Activated T-helper 2 cell treated with anti-CD3 and anti-CD28 coated beads, Interferon-gamma antibody, Interleukin-2, Interleukin-4, amounts not matched to agents 10 μg/mL and 5 μg/mL and 100 μg/mL, durations not matched to agents 14 hours and 24 hours and 36 hours (primary cell): Measurements from ENCODE around the gene MYO18A. TPM values are rescaled to one million over a fixed set of nuclear protein-coding genes. Genes with fewer than 3 reads are reported as not detected.

Experiments used
- DNase-seq: peaks from one replicate; pipeline ENCODE4 v3.0.0; 2021; ENCODE audit warnings: low spot score
- H3K27ac Mint-ChIP-seq: one replicate; pipeline ENCODE4 v1.8.0; 2021; ENCODE audit warnings: mixed read lengths
- H3K27me3 Mint-ChIP-seq: one replicate; pipeline ENCODE4 v1.8.0; 2021; ENCODE audit warnings: low read depth, mixed read lengths
- H3K36me3 Mint-ChIP-seq: one replicate; pipeline ENCODE4 v1.8.0; 2021; ENCODE audit warnings: low read depth, mixed read lengths
- H3K4me1 Mint-ChIP-seq: one replicate; pipeline ENCODE4 v1.8.0; 2021; ENCODE audit warnings: low read depth, mixed read lengths
- H3K4me3 Mint-ChIP-seq: one replicate; pipeline ENCODE4 v1.8.0; 2021; ENCODE audit warnings: low read depth, mild to moderate bottlenecking, moderate library complexity, mixed read lengths
- H3K9me3 Mint-ChIP-seq: one replicate; pipeline ENCODE4 v1.8.0; 2021; ENCODE audit warnings: mixed read lengths
- intact Hi-C: fragments of 100-400 bp; cut with micrococcal nuclease; formaldehyde crosslinking; loops from one replicate; pipeline ENCODE4 v1.15.1; 2023
- total RNA-seq: library from RNA; stranded (reverse); gene quantifications from 2 replicates; pipeline ENCODE4 v1.2.3, GENCODE V29; 2022

MYO18A gene
- total RNA-seq, 1 donor from 2014 or later = 49.5 TPM

GRCh38 chr17:29158488-29159275 lies 21.5 kb downstream of the MYO18A start:
- no peak overlapping the region for H3K27ac Mint-ChIP-seq
- H3K36me3 Mint-ChIP-seq = no peaks in the 10 kb centered on the region
- H3K4me3 Mint-ChIP-seq = no peak overlapping the region
- DNase-seq = no peak
- no peaks in the 10 kb centered on the region for H3K9me3 Mint-ChIP-seq
- H3K4me1 Mint-ChIP-seq = peaks cover 38% of the 10 kb centered on the region
- no peaks in the 10 kb centered on the region for H3K27me3 Mint-ChIP-seq
- intact Hi-C loops = no loop called here

DNA sequence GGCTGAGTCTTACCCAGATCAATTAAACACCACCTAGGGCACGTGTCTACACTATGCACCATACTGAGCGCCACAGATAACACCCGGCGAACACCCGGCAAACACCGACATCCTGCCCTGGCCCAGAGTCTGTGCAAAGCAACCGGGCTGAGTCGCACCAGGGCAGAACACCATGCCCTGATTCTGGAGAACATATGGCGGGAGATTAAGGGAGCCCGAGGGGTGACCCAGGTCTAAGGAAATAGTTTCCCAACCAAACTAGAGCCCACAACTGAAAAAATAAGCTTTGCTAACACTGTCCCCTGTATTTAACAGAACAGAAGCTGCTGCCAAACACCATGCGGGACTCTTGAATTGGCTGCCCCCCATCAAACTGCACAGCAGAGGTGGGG lies 22.1 kb downstream of the MYO18A start:
- H3K9me3 Mint-ChIP-seq = no peaks in the 10 kb centered on the region
- no peaks in the 10 kb centered on the region for H3K36me3 Mint-ChIP-seq
- H3K27me3 Mint-ChIP-seq = no peaks in the 10 kb centered on the region
- DNase-seq = no peak
- intact Hi-C loops = no loop called here
- H3K4me1 Mint-ChIP-seq = peaks cover 40% of the 10 kb centered on the region
- no peak overlapping the region for H3K4me3 Mint-ChIP-seq
- H3K27ac Mint-ChIP-seq = no peak overlapping the region

- intact Hi-C loops = no loop called here
- Mint-ChIP-seq H3K27ac (peak overlapping the region; percentile 61), H3K9me3 (no peaks in the 10 kb centered on the region), H3K36me3 (no peaks in the 10 kb centered on the region), H3K4me1 (peaks cover 40% of the 10 kb centered on the region), H3K4me3 (no peak overlapping the region), H3K27me3 (no peaks in the 10 kb centered on the region)
- DNase-seq = no peak
Observed at GRCh38 chr17:29157310-29157709, 22.9 kb downstream of the MYO18A start.

GRCh38 chr17:29156781-29157180 lies 23.4 kb downstream of the MYO18A start:
- H3K4me3 Mint-ChIP-seq = no peak overlapping the region
- H3K27ac Mint-ChIP-seq = peak overlapping the region; percentile 94
- no peaks in the 10 kb centered on the region for H3K36me3 Mint-ChIP-seq
- DNase-seq = no peak
- no peaks in the 10 kb centered on the region for H3K27me3 Mint-ChIP-seq
- H3K9me3 Mint-ChIP-seq = no peaks in the 10 kb centered on the region
- peaks cover 40% of the 10 kb centered on the region for H3K4me1 Mint-ChIP-seq
- intact Hi-C loops = no loop called here

- intact Hi-C loops = loop anchor here (2.0 kb wide), 1 partner anchor 21 kb away; no protein-coding TSS in a partner anchor
- Mint-ChIP-seq H3K4me1 (peaks cover 40% of the 10 kb centered on the region), H3K27ac (peak overlapping the region; percentile 94), H3K27me3 (no peaks in the 10 kb centered on the region), H3K9me3 (no peaks in the 10 kb centered on the region), H3K4me3 (no peak overlapping the region), H3K36me3 (no peaks in the 10 kb centered on the region)
- no peak for DNase-seq
Observed at GRCh38 chr17:29155966-29156338, 24.2 kb downstream of the MYO18A start.

GRCh38 chr17:29155227-29155965 lies 24.8 kb downstream of the MYO18A start:
- peak overlapping the region; percentile 45 for H3K4me3 Mint-ChIP-seq
- intact Hi-C loops = loop anchor here (2.0 kb wide), 1 partner anchor 21 kb away; no protein-coding TSS in a partner anchor
- peak; percentile 55 for DNase-seq
- H3K36me3 Mint-ChIP-seq = no peaks in the 10 kb centered on the region
- H3K27me3 Mint-ChIP-seq = no peaks in the 10 kb centered on the region
- peak overlapping the region; percentile 94 for H3K27ac Mint-ChIP-seq
- peaks cover 40% of the 10 kb centered on the region for H3K4me1 Mint-ChIP-seq
- H3K9me3 Mint-ChIP-seq = no peaks in the 10 kb centered on the region

GRCh38 chr17:29154516-29155226 lies 25.5 kb downstream of the MYO18A start:
- peak overlapping the region; percentile 45 for H3K4me3 Mint-ChIP-seq
- intact Hi-C loops = loop anchor here (2.0 kb wide), 1 partner anchor 22 kb away; no protein-coding TSS in a partner anchor

DNA sequence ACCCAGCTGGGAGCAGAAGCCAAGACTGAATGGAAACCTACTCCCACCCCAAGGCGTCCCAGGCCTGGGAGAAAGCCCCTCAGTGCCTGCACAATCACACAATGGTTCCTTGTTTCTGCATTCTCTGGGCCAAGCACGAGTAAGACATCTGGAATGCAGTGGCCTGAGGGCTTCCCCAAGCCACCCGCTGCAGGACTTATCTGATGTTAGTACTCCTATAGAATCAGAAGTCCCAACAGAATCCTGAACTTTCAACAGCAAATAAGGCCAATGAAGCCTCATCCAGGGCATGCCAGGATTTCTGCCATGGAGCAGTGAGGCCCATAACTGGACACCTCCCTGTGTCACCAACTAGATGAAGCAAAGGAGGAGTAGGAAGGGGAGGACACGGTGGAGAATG lies 28.6 kb downstream of the MYO18A start:
- H3K36me3 Mint-ChIP-seq = no peaks in the 10 kb centered on the region
- no peak overlapping the region for H3K27ac Mint-ChIP-seq
- intact Hi-C loops = no loop called here
- DNase-seq = no peak
- H3K27me3 Mint-ChIP-seq = no peaks in the 10 kb centered on the region
- no peak overlapping the region for H3K4me3 Mint-ChIP-seq
- H3K4me1 Mint-ChIP-seq = peaks cover 55% of the 10 kb centered on the region
- H3K9me3 Mint-ChIP-seq = no peaks in the 10 kb centered on the region

More at GRCh38 chr17:29154516-29155226, 25.5 kb downstream of the MYO18A start:
- Mint-ChIP-seq H3K4me1 (peaks cover 44% of the 10 kb centered on the region), H3K36me3 (no peaks in the 10 kb centered on the region), H3K27me3 (no peaks in the 10 kb centered on the region), H3K27ac (peak overlapping the region; percentile 94), H3K9me3 (no peaks in the 10 kb centered on the region)
- DNase-seq = no peak

GRCh38 chr17:29150161-29150560 lies 30.0 kb downstream of the MYO18A start:
- Mint-ChIP-seq H3K27me3 (no peaks in the 10 kb centered on the region), H3K36me3 (no peaks in the 10 kb centered on the region), H3K4me1 (peaks cover 52% of the 10 kb centered on the region), H3K9me3 (no peaks in the 10 kb centered on the region), H3K27ac (no peak overlapping the region), H3K4me3 (no peak overlapping the region)
- intact Hi-C loops = no loop called here
- DNase-seq = no peak

- Mint-ChIP-seq H3K27ac (peak overlapping the region; percentile 70), H3K27me3 (no peaks in the 10 kb centered on the region), H3K4me3 (peak overlapping the region; percentile 72), H3K9me3 (no peaks in the 10 kb centered on the region), H3K4me1 (peaks cover 48% of the 10 kb centered on the region), H3K36me3 (no peaks in the 10 kb centered on the region)
- intact Hi-C loops = loop anchor here (1.0 to 10.0 kb wide), 5 partner anchors 31 to 425 kb away; partner anchors contain the start of genes ABHD15, MYO18A, NEK8 and TLCD1
- DNase-seq = no peak
Observed at GRCh38 chr17:29149431-29150064, 30.6 kb downstream of the MYO18A start.

DNA sequence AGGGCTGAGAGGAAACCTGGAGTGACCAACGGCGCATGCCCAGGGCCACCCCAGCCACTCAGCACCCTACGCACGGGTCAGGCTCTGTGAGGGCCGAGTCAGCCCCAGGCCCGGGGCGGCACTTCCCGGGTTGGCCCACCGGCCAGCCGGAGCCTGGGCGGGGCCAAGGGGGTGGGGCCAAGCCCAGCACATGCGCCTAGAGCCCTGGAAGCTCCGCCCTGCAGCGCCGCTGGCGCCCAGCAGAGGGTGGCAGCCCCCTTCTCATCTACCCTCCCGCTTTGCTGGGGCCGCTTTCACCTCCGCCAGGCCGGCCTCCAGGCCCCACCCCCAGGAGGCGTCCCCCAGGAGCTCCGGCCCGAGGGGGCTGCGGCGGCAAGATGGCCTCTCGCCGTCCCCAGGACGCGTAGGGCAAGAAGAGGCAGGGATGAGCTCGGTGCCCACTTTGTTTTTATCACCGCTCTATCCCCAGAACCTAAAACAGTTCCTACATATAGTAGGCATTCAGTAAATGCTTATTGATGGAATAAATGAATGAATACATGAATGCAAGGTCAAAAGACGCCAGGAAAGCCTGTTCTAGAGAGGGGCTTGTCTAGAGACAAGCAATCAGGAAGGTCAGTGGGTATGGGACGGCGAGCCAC lies 31.3 kb downstream of the MYO18A start:
- no peaks in the 10 kb centered on the region for H3K9me3 Mint-ChIP-seq
- no peaks in the 10 kb centered on the region for H3K36me3 Mint-ChIP-seq
- H3K4me1 Mint-ChIP-seq = peaks cover 45% of the 10 kb centered on the region
- no peaks in the 10 kb centered on the region for H3K27me3 Mint-ChIP-seq
- H3K27ac Mint-ChIP-seq = peak overlapping the region; percentile 82
- H3K4me3 Mint-ChIP-seq = peak overlapping the region; percentile 72
- intact Hi-C loops = loop anchor here (1.0 to 10.0 kb wide), 5 partner anchors 31 to 424 kb away; partner anchors contain the start of genes ABHD15, MYO18A, NEK8 and TLCD1
- peak; percentile 91 for DNase-seq
